Suprapubic skin (tissue), 4 donors: Measurements from ENCODE around the gene PCDHGB7. TPM values are rescaled to one million over a fixed set of nuclear protein-coding genes. Genes with fewer than 3 reads are reported as not detected.
"Not testable (repeated sequence)": the region's sequence is repeated elsewhere in the genome, so short reads cannot be mapped to it uniquely, and the experiment has no call there.

Experiments
- DNase-seq, 2 donors: peaks; one replicate each; pipeline ENCODE4 v3.0.0-alpha.2; 2019; ENCODE audit warnings: low spot score in 2 of 2
- H3K27ac ChIP-seq: fragments of 200-600 bp; sonication (generic); one replicate; pipeline ENCODE4 v1.5.1; 2019
- H3K27me3 ChIP-seq: fragments of 200-600 bp; sonication (generic); one replicate; pipeline ENCODE4 v1.5.1; 2019
- H3K36me3 ChIP-seq: fragments of 200-600 bp; sonication (generic); one replicate; pipeline ENCODE4 v1.5.1; 2019
- H3K4me1 ChIP-seq: fragments of 200-600 bp; sonication (generic); one replicate; pipeline ENCODE4 v1.5.1; 2019
- H3K4me3 ChIP-seq: fragments of 200-600 bp; sonication (generic); one replicate; pipeline ENCODE4 v1.5.1; 2019; ENCODE audit warnings: mild to moderate bottlenecking
- H3K9me3 ChIP-seq: fragments of 200-600 bp; sonication (generic); one replicate; pipeline ENCODE4 v1.5.1; 2019
- EP300 ChIP-seq: sonication (generic); formaldehyde crosslinking; IDR thresholded peaks from one replicate; pipeline ENCODE4 v1.6.1; 2017; ENCODE audit warnings: antibody characterized with exemption
- POLR2A ChIP-seq, 2 donors: fragments of 450-650 bp; IDR thresholded peaks; one replicate each; pipeline ENCODE4 v1.6.1; 2017; ENCODE audit warnings: antibody characterized with exemption in 2 of 2, mild to moderate bottlenecking in 2 of 2, moderate library complexity in 2 of 2
- POLR2AphosphoS5 ChIP-seq, 3 donors: sonication (generic); formaldehyde crosslinking; IDR thresholded peaks; one replicate each; pipeline ENCODE4 v1.6.1; 2017; ENCODE audit warnings: antibody characterized with exemption in 3 of 3
- WGBS: methylation state at CpG from one replicate; pipeline ENCODE4 v1.1.5; 2018; 5-methylcytosine and 5-hydroxymethylcytosine counted together
- total RNA-seq, 4 donors: library from RNA; depleted of rRNA; stranded (reverse); fragments of >200 nt; gene quantifications; one replicate each; pipeline ENCODE4 v1.1.0, GENCODE V29; 2016
- TF ChIP-seq, protein P1 (sequence below), 2 donors: fragments of 200-600 bp in 1 of 2; fragments of 450-650 bp in 1 of 2; sonication (generic) in 1 of 2; IDR thresholded peaks; one replicate each; pipeline ENCODE4 v1.5.1; 2016 to 2019; ENCODE audit warnings: antibody characterized with exemption in 2 of 2, mild to moderate bottlenecking in 1 of 2, moderate library complexity in 1 of 2

The PCDHGB7 gene
- total RNA-seq, 4 donors from 2014 or later: 9.2 to 18.3 (median 9.9) TPM

DNA sequence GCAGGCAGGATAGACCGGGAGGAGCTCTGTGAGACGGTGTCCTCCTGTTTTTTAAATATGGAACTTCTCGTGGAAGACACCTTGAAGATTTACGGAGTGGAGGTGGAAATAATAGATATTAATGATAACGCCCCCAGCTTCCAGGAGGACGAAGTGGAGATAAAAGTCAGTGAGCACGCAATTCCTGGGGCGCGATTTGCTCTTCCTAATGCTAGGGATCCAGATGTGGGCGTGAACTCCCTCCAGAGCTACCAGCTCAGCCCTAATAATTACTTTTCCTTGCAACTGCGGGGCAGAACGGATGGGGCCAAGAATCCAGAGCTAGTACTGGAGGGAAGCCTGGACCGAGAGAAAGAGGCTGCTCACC, 4.0 kb downstream of the PCDHGB7 start:
- peak overlapping the region; percentile 36 for H3K4me3 ChIP-seq
- TF ChIP-seq, protein P1, sequence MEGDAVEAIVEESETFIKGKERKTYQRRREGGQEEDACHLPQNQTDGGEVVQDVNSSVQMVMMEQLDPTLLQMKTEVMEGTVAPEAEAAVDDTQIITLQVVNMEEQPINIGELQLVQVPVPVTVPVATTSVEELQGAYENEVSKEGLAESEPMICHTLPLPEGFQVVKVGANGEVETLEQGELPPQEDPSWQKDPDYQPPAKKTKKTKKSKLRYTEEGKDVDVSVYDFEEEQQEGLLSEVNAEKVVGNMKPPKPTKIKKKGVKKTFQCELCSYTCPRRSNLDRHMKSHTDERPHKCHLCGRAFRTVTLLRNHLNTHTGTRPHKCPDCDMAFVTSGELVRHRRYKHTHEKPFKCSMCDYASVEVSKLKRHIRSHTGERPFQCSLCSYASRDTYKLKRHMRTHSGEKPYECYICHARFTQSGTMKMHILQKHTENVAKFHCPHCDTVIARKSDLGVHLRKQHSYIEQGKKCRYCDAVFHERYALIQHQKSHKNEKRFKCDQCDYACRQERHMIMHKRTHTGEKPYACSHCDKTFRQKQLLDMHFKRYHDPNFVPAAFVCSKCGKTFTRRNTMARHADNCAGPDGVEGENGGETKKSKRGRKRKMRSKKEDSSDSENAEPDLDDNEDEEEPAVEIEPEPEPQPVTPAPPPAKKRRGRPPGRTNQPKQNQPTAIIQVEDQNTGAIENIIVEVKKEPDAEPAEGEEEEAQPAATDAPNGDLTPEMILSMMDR (IDR thresholded peaks at IDR 0.05): no peak
- TF ChIP-seq POLR2AphosphoS5 (IDR thresholded peaks at IDR 0.05) (no peak), POLR2A (IDR thresholded peaks at IDR 0.05) (no peak), EP300 (no peak)
- H3K4me1 ChIP-seq: no peaks in the 10 kb centered on the region
- peaks cover 69% of the 10 kb centered on the region for H3K9me3 ChIP-seq
- H3K27me3 ChIP-seq: no peaks in the 10 kb centered on the region
- no peak for DNase-seq
- no peak overlapping the region for H3K27ac ChIP-seq
- 14% methylated on average over 13 of the region's 13 CpGs for WGBS
- no peaks in the 10 kb centered on the region for H3K36me3 ChIP-seq

DNA sequence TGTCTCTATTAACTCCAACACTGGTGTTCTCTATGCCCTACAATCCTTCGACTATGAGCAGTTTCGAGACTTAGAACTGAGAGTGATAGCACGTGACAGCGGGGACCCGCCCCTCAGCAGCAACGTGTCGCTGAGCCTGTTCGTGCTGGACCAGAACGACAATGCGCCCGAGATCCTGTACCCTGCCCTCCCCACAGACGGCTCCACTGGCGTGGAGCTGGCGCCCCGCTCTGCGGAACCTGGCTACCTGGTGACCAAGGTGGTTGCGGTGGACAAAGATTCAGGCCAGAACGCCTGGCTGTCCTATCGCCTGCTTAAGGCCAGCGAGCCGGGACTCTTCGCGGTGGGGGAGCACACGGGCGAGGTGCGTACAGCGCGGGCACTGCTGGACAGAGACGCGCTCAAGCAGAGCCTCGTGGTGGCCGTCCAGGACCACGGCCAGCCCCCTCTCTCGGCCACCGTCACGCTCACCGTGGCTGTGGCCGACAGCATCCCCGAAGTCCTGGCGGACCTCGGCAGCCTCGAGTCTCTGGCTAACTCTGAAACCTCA, 5.3 kb downstream of the PCDHGB7 start:
- peaks cover 78% of the 10 kb centered on the region for H3K9me3 ChIP-seq
- no peak for TF ChIP-seq EP300
- H3K36me3 ChIP-seq: no peaks in the 10 kb centered on the region
- no peaks in the 10 kb centered on the region for H3K27me3 ChIP-seq
- no peak overlapping the region for H3K27ac ChIP-seq
- no peak for DNase-seq
- no peak overlapping the region for H3K4me3 ChIP-seq
- WGBS: 26% methylated on average over 18 of the region's 42 CpGs
- H3K4me1 ChIP-seq: no peaks in the 10 kb centered on the region

DNA sequence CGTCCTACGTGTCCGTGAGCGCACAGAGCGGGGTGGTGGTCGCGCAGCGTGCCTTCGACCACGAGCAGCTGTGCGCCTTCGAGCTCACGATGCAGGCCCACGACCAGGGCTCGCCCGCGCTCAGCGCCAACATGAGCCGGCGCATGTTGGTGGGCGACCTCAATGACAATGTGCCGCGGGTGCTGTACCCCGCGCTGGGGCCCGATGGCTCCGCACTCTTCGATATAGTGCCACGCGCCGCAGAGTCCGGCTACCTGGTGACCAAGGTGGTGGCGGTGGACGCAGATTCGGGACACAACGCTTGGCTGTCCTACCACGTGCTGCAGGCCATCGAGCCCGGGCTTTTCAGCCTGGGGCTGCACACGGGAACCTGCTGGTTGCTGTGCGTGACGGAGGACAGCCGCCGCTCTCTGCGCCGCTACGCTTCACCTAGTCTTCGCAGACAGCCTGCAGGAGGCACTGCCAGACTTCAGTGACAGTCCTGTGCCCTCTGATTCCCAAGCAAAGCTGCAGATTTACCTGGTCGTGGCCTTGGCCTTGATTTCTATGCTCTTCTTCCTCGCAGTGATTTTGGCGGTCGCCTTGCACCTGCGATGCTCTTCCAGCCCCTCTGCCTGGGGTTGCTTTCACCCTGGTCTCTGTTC, 10.4 kb downstream of the PCDHGB7 start:
- H3K36me3 ChIP-seq: no peaks in the 10 kb centered on the region
- 42% methylated on average over 11 of the region's 53 CpGs for WGBS
- no peak overlapping the region for H3K4me3 ChIP-seq
- TF ChIP-seq, protein P1 (IDR thresholded peaks at IDR 0.05): no peak
- no peak for TF ChIP-seq EP300
- DNase-seq: no peak
- peaks cover 80% of the 10 kb centered on the region for H3K9me3 ChIP-seq
- no peaks in the 10 kb centered on the region for H3K27me3 ChIP-seq
- no peak overlapping the region for H3K27ac ChIP-seq
- no peaks in the 10 kb centered on the region for H3K4me1 ChIP-seq

DNA sequence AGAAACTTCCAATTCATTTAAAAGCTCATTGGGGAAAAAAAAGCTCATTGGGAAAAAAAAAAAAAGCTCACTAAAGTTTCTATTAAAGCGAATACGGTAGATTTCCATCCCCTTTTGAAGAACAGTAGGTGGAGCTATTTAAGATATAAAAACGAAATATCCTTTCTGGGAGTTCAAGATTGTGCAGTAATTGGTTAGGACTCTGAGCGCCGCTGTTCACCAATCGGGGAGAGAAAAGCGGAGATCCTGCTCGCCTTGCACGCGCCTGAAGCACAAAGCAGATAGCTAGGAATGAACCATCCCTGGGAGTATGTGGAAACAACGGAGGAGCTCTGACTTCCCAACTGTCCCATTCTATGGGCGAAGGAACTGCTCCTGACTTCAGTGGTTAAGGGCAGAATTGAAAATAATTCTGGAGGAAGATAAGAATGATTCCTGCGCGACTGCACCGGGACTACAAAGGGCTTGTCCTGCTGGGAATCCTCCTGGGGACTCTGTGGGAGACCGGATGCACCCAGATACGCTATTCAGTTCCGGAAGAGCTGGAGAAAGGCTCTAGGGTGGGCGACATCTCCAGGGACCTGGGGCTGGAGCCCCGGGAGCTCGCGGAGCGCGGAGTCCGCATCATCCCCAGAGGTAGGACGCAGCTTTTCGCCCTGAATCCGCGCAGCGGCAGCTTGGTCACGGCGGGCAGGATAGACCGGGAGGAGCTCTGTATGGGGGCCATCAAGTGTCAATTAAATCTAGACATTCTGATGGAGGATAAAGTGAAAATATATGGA, 13.0 kb downstream of the PCDHGB7 start, which contains the start of gene PCDHGA12:
Gene PCDHGA12, plus strand, starts transcription at position 176 of the 782 bp plus-strand sequence. Its CDS starts 253 bp downstream, at position 429.
- Histone ChIP-seq H3K9me3 (peaks cover 78% of the 10 kb centered on the region), H3K4me3 (peak within 1 kb of the TSS; percentile 38), H3K36me3 (no peaks in the 10 kb centered on the region), H3K27ac (no peak within 1 kb of the TSS), H3K27me3 (no peaks in the 10 kb centered on the region), H3K4me1 (no peaks in the 10 kb centered on the region)
- no peak for DNase-seq
- WGBS: 10% methylated on average over 33 of the region's 33 CpGs
- TF ChIP-seq, protein P1 (IDR thresholded peaks at IDR 0.05): peak in 1 of 2 donors; percentile 26
- no peak for TF ChIP-seq POLR2A (IDR thresholded peaks at IDR 0.05)

DNA sequence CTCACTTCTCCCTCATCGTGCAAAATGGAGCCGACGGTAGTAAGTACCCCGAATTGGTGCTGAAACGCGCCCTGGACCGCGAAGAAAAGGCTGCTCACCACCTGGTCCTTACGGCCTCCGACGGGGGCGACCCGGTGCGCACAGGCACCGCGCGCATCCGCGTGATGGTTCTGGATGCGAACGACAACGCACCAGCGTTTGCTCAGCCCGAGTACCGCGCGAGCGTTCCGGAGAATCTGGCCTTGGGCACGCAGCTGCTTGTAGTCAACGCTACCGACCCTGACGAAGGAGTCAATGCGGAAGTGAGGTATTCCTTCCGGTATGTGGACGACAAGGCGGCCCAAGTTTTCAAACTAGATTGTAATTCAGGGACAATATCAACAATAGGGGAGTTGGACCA, 13.8 kb downstream of the PCDHGB7 start:
- H3K36me3 ChIP-seq: no peaks in the 10 kb centered on the region
- WGBS: 27% methylated on average over 26 of the region's 37 CpGs
- H3K4me3 ChIP-seq: peak overlapping the region; percentile 38
- no peaks in the 10 kb centered on the region for H3K4me1 ChIP-seq
- TF ChIP-seq, protein P1 (IDR thresholded peaks at IDR 0.05): no peak
- no peak for TF ChIP-seq EP300
- TF ChIP-seq POLR2A (IDR thresholded peaks at IDR 0.05): no peak
- no peak for TF ChIP-seq POLR2AphosphoS5 (IDR thresholded peaks at IDR 0.05)
- H3K9me3 ChIP-seq: peaks cover 72% of the 10 kb centered on the region
- no peak for DNase-seq
- no peaks in the 10 kb centered on the region for H3K27me3 ChIP-seq
- no peak overlapping the region for H3K27ac ChIP-seq

DNA sequence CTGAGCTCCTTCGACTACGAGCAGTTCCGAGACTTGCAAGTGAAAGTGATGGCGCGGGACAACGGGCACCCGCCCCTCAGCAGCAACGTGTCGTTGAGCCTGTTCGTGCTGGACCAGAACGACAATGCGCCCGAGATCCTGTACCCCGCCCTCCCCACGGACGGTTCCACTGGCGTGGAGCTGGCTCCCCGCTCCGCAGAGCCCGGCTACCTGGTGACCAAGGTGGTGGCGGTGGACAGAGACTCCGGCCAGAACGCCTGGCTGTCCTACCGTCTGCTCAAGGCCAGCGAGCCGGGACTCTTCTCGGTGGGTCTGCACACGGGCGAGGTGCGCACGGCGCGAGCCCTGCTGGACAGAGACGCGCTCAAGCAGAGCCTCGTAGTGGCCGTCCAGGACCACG, 14.8 kb downstream of the PCDHGB7 start:
- H3K9me3 ChIP-seq: peaks cover 63% of the 10 kb centered on the region
- not testable (repeated sequence) for H3K27me3 ChIP-seq, H3K27ac ChIP-seq, H3K36me3 ChIP-seq, H3K4me3 ChIP-seq, DNase-seq, H3K4me1 ChIP-seq
- 34% methylated on average over 18 of the region's 38 CpGs for WGBS

DNA sequence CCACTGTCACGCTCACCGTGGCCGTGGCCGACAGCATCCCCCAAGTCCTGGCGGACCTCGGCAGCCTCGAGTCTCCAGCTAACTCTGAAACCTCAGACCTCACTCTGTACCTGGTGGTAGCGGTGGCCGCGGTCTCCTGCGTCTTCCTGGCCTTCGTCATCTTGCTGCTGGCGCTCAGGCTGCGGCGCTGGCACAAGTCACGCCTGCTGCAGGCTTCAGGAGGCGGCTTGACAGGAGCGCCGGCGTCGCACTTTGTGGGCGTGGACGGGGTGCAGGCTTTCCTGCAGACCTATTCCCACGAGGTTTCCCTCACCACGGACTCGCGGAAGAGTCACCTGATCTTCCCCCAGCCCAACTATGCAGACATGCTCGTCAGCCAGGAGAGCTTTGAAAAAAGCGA, 15.2 kb downstream of the PCDHGB7 start:
- not testable (repeated sequence) for H3K27me3 ChIP-seq, H3K36me3 ChIP-seq, DNase-seq, H3K4me1 ChIP-seq, H3K27ac ChIP-seq, H3K4me3 ChIP-seq
- 34% methylated on average over 12 of the region's 29 CpGs for WGBS
- peaks cover 63% of the 10 kb centered on the region for H3K9me3 ChIP-seq
